Osteocyte (in vitro differentiated cells): ENCODE results near the gene PRKN. TPM values are rescaled to one million over a fixed set of nuclear protein-coding genes. Genes with fewer than 3 reads are reported as not detected.
A peak's percentile ranks its signal among the peaks of the same experiment; 100 is the strongest.

ENCODE experiments used
- DNase-seq: peaks from one replicate; pipeline ENCODE4 v3.0.0; 2021; ENCODE audit warnings: mixed read lengths; ENCODE audit not compliant: unreplicated experiment; ENCODE audit errors: extremely low spot score
- H3K27ac Mint-ChIP-seq: one replicate; pipeline ENCODE4 v1.8.0; 2021; ENCODE audit warnings: mild to moderate bottlenecking, mixed read lengths; ENCODE audit not compliant: unreplicated experiment
- H3K27me3 Mint-ChIP-seq: one replicate; pipeline ENCODE4 v1.8.0; 2021; ENCODE audit warnings: mixed read lengths; ENCODE audit not compliant: unreplicated experiment
- H3K36me3 Mint-ChIP-seq: one replicate; pipeline ENCODE4 v1.8.0; 2021; ENCODE audit warnings: mixed read lengths; ENCODE audit not compliant: unreplicated experiment
- H3K4me1 Mint-ChIP-seq: one replicate; pipeline ENCODE4 v1.8.0; 2021; ENCODE audit warnings: mixed read lengths; ENCODE audit not compliant: unreplicated experiment
- H3K4me3 Mint-ChIP-seq: one replicate; pipeline ENCODE4 v1.8.0; 2021; ENCODE audit warnings: mild to moderate bottlenecking, moderate library complexity, mixed read lengths; ENCODE audit not compliant: unreplicated experiment
- H3K9me3 Mint-ChIP-seq: one replicate; pipeline ENCODE4 v1.8.0; 2021; ENCODE audit warnings: mixed read lengths; ENCODE audit not compliant: unreplicated experiment
- total RNA-seq: library from RNA; stranded (reverse); gene quantifications from 2 replicates; pipeline ENCODE4 v1.2.1, GENCODE V29; 2021
- TF ChIP-seq, protein P1 (sequence below): fragments of 200-600 bp; sonication (generic); IDR thresholded peaks from 2 replicates; pipeline ENCODE4 v1.5.0; 2021; ENCODE audit warnings: antibody characterized with exemption, mild to moderate bottlenecking, moderate library complexity

PRKN gene
- total RNA-seq, 1 donor from 2014 or later, result 13.4 TPM

DNA sequence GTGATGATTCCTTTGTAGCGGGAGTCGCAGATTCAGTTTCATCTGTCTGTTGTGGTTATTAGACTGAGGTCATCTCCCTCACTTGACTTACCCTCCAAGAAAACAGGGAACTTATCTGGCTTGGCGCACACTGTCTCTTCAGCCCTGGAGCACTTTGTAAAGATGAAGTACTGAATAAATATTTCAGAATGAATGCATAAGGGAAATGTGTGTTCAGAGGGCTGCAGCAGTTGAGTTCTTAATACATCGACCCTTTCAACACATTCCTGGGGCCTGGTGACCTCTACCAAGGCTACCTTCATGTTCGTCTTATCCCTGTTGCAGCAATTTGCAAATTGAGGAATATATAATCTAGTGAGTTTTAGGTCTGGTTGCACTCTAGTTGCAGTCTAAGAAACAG is 801.2 kb downstream of the PRKN start:
- Mint-ChIP-seq H3K36me3 (peaks cover 3% of the 10 kb centered on the region), H3K4me3 (no peak overlapping the region), H3K4me1 (peaks cover 34% of the 10 kb centered on the region), H3K27ac (no peak overlapping the region), H3K9me3 (no peaks in the 10 kb centered on the region), H3K27me3 (no peaks in the 10 kb centered on the region)
- TF ChIP-seq, protein P1, sequence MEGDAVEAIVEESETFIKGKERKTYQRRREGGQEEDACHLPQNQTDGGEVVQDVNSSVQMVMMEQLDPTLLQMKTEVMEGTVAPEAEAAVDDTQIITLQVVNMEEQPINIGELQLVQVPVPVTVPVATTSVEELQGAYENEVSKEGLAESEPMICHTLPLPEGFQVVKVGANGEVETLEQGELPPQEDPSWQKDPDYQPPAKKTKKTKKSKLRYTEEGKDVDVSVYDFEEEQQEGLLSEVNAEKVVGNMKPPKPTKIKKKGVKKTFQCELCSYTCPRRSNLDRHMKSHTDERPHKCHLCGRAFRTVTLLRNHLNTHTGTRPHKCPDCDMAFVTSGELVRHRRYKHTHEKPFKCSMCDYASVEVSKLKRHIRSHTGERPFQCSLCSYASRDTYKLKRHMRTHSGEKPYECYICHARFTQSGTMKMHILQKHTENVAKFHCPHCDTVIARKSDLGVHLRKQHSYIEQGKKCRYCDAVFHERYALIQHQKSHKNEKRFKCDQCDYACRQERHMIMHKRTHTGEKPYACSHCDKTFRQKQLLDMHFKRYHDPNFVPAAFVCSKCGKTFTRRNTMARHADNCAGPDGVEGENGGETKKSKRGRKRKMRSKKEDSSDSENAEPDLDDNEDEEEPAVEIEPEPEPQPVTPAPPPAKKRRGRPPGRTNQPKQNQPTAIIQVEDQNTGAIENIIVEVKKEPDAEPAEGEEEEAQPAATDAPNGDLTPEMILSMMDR, result no peak
- no peak for DNase-seq

DNA sequence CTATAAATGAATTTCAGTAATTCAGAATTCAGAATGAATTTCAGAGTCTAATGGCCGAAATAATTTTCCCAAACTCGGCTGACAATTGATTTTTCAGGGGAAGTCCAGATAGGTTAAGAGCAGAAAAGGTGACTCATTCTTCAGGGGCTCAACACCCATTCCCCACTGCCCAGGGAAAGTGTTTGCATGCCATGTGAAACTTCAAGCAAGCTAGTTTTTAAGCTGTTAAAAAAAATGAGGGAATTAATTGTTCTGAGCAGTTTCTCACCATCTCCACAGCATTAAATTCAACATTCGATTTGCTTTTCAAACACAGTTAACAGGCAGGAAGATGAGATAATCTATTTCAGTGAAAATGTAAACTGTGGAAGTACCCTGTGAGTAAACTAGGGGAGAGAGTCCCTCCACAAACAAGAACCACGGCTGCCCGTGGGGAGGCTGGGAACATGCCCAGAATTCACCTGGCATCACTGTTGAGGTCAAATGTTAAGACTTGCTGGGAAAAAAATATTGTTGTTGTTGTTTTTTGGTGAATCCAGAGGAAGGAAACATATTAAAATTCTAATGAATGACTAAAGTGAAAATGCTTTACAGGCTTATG is 803.0 kb downstream of the PRKN start:
- H3K27me3 Mint-ChIP-seq, result no peaks in the 10 kb centered on the region
- H3K27ac Mint-ChIP-seq, result peak overlapping the region; percentile 19
- peaks cover 3% of the 10 kb centered on the region for H3K36me3 Mint-ChIP-seq
- no peak for DNase-seq
- TF ChIP-seq, protein P1, result no peak
- H3K4me1 Mint-ChIP-seq, result peaks cover 35% of the 10 kb centered on the region
- no peaks in the 10 kb centered on the region for H3K9me3 Mint-ChIP-seq
- no peak overlapping the region for H3K4me3 Mint-ChIP-seq

DNA sequence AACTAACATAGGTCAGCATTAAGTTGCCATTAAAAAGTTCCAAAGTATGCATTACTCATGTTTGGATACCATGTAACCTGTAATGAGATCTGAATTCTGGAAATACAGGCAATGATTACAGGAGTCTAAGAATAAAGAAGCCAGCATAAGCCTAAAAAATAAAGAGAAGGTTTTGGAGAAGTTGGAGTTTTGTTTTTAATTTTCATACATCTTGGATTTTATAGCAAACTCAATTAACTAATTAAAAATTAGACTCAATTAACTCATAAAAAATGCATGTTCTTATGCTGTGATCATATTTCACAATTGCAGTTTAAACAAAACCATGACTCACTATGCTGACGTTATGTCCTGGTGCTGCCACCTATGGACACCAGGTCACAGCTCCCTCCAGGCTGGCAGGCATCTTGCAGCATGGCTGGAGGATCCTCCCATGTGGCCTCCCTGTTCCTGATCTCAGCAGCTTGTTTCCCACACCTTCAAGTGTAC is 804.9 kb downstream of the PRKN start:
- no peak for DNase-seq
- no peaks in the 10 kb centered on the region for H3K9me3 Mint-ChIP-seq
- no peaks in the 10 kb centered on the region for H3K36me3 Mint-ChIP-seq
- peak overlapping the region; percentile 69 for H3K27ac Mint-ChIP-seq
- TF ChIP-seq, protein P1, result peak; percentile 34
- H3K4me3 Mint-ChIP-seq, result no peak overlapping the region
- no peaks in the 10 kb centered on the region for H3K27me3 Mint-ChIP-seq
- peaks cover 38% of the 10 kb centered on the region for H3K4me1 Mint-ChIP-seq

DNA sequence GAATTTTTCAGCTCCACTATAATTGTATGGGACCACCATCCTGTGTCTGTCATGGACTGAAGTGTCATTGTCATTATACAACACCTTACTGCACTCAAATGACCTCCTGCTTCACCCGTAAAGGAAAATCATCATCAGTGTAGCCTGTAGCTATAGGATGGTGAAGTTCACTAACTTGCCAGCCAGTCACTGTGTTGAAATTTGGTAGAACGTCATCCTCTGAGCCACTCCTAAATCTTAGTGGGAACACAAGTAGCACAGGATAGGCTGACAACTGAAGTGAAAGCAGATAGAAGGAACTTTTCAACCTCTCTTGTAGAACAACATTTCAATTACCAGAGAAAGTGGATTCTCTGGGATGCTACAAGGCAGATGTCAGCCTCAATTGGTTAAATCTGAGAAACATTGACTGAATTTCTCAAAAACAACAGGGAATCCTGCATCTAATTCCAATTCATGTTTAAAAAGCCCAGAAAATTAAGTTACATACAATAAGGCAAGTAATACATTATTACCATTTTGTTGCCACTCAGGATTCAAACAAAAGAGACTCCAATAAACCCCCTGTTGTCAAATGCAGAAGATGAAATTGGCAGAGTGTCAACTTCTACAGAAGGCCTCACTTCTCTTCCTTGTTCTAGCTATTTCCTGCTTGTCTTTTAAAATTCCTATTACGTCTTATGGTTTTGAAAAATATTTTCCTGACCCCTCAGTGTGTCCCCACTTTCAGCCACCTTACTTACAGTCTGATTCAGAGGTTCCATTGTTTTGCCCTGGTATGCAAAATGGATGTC is 805.8 kb downstream of the PRKN start:
- TF ChIP-seq, protein P1, result no peak
- no peaks in the 10 kb centered on the region for H3K36me3 Mint-ChIP-seq
- no peak overlapping the region for H3K4me3 Mint-ChIP-seq
- H3K4me1 Mint-ChIP-seq, result peaks cover 38% of the 10 kb centered on the region
- peak overlapping the region; percentile 69 for H3K27ac Mint-ChIP-seq
- no peaks in the 10 kb centered on the region for H3K9me3 Mint-ChIP-seq
- no peaks in the 10 kb centered on the region for H3K27me3 Mint-ChIP-seq
- DNase-seq, result no peak

DNA sequence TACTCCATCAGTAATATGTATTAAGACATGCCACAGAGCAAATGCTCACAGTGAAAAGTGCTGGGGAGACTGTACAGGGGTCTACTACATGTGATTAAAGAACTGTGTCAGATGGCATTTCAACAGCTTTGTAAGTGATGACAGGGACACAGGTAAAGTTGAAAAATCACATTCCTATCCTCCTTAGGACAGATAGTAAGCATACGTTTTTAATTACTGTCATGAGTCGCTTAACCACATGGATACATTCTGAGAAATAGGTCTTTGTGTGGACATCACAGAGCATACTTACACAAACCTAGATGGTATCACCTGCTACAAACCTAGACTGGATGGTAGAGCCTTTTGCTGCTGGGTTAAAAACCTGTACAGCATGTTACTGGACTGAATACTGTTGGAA is 807.9 kb downstream of the PRKN start:
- Mint-ChIP-seq H3K27ac (no peak overlapping the region), H3K9me3 (no peaks in the 10 kb centered on the region), H3K4me3 (no peak overlapping the region), H3K36me3 (no peaks in the 10 kb centered on the region), H3K4me1 (peaks cover 36% of the 10 kb centered on the region), H3K27me3 (no peaks in the 10 kb centered on the region)
- TF ChIP-seq, protein P1, result no peak
- no peak for DNase-seq
